ENCODE results near the gene FBXO22.
"Not testable (repeated sequence)": the region's sequence is repeated elsewhere in the genome, so short reads cannot be mapped to it uniquely, and the experiment has no call there.

FBXO22 gene

GRCh38 chr15:75920079-75920478 is 16.4 kb downstream of the FBXO22 start:
- DNase-seq (ENCODE audit: low read depth, low spot score): no peak

DNA sequence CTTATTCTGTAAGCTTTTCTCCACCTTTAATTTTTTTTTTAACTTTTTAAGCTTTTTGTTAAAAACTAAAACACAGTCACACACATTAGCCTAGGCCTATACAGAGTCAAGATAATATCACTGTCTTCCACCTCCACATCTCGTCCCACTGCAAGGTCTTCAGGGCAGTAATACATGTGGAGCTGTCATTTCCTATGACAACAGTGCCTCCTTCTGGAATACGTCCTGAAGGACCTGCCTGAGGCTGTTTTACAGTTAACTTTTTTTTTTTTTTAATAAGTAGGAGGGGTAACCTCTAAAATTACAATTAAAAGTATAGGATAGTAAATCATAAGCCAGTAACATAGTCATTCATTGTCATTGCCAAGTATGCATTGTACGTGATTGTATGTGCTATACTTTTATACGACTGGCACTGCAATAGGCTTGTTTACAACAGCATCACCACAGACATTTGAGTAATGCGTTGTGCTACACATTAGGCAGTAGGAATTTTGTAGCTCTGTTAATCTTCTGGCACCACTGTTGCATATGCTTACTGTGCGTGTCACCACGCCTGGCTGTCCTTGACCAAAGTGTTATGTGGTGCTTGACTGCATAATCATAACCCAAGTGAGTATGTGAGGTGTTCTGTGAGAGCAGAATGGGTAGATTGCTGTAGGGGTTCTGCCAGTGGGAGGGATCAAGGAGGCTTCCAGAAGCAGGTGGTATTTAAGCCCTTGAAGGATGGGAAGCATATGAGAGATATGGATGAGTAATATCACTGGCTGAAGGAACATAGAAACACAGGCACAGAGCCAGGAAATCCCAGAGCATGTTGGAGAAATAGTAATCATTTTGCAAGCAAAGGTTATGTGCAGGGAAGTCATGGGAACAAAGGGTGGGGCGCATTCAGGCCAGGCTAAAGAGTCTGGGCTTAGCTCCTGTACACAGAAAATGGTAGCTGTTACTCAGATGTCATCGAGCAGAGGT is 18.3 kb downstream of the FBXO22 start:
- no peak for DNase-seq (ENCODE audit: low read depth, low spot score)

- DNase-seq (ENCODE audit: low read depth, low spot score): no peak
These were observed 20.1 kb downstream of the FBXO22 start for GRCh38 chr15:75923756-75924155.

GRCh38 chr15:75924576-75924975 is 20.9 kb downstream of the FBXO22 start:
- DNase-seq (ENCODE audit: low read depth, low spot score): no peak

DNA sequence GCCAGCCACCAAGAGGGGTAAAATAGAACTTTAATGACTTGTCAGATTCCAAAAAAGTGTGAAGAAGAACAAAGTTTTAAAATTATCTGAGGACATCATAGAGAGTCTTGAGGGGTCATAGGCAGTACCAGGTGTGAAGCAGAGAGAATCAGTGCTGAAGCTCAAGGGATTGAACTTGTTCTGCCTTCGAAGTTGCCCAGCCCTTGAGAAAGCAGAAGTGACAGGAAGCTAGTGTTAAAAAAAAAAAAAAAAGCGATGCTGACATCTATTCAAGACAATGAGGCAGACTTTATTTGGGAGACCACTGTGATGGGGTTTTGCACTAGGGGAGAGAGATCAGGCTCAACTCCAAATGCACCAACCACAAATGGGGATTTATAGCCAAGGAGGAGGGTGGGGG is 21.8 kb downstream of the FBXO22 start:
- DNase-seq (ENCODE audit: low read depth, low spot score): no peak

- no peak for DNase-seq (ENCODE audit: low read depth, low spot score)
These were observed 23.3 kb downstream of the FBXO22 start for GRCh38 chr15:75926931-75927330.

DNA sequence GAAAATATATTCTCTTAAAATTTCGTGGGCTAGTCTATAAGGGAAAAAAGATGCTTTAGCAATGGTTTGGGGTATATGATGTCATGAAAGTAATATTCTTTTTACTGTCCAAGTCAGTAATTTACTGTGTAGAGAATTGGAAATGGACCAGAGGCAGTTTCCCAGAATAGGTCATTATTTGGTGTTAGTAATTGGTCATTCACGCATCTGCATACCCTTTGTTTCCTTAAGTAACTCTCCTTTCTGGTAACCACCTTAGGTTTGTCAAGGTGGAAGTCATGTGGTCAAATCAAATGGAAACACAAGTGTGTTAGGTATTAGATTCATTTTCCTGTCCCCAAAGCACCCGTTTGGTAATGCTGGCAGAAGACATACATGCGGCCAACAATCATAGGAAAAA is 23.9 kb downstream of the FBXO22 start:
- DNase-seq (ENCODE audit: low read depth, low spot score): no peak

DNA sequence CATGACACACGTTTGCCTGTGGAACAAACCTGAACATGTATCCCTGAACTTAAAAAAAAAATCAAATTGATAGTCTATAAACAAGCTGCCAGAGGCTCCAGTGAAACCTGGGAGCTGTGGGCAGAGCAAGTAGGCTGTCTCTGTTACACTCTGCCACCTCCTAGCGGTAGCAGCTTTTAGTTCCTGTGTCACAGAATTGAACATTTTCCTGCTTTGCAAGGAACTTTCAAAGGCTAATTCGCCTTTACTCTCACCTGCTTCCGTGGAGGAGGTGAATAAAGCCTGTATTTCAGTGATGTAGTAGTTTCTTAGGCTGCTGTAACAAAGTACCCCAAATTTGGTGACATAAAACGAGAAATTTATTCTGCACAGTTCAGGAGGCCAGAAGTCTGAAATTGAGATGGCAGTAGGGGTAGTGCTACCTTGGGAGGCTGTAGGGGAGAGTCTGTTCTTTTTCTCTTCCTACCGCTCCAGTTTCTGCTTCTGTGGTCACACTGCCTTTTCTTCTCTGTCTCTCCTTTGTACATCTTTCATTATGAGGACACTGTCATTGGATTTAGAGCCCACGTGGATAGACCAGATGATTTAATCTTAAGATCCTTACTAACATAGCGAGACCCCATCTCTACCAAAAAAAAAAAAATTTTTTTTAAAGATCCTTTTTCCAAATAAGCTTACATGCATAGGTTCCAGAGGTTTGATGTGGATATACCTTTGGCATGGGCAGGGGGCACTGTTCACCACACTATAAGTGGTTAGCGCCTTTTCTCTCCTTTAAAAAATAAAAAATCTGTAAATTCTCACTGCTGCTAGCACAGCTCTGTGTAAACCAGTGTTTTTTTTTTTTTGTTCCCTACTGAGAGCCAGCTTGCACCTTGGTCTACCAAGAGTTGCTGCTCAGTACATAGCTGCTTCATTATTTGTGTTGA is 25.3 kb downstream of the FBXO22 start:
- no peak for DNase-seq (ENCODE audit: low read depth, low spot score)

DNA sequence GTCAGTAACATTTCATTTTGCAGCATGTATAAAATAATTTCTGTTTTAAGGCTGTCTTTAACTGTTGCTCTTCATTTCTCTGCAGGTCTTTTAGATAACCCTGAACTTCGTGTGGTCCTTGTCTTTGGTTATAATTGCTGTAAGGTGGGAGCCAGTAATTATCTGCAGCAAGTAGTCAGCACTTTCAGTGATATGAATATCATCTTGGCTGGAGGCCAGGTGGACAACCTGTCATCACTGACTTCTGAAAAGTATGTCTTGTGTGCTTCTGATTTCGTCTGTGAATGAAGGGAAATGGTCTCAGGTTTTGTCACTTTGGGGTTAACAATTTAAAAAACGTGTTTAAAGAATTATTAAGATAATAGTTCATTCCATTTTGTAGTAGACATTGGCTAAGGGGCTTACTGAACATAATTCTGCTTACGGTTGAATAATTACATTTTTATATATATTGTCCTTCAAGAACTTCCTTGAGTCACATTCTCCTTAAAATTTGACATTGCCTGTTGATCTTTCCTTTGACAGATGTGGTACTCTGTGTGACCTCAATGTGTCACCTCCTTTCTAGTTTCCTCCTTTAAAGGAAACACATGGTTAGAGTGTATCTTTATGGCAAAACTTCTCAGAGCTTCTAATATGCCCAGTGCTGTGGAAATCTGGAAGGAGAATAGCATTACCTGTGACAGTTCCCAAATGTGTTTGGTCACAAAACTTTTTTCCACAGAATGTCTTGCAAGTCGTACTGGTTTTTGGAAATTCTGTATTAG is 26.3 kb downstream of the FBXO22 start:
- no peak for DNase-seq (ENCODE audit: low read depth, low spot score)

DNA sequence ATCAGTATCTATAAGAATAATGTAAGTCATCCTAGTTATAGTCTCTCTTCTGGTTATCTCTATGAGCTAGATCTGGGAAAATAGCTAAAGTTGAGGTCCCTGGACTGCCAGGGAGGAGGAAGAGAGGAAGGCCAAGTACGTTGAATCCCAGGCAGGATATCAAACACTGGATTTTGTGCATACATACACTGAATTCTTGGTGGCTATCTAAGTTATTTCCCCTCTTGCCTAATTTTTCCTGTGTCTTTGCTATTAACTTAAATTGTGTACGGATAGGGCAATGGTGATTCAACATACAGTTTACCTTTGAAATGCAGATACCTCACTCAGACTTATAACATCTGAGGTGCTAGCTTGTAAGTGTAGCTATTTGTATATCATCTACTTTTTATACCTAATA is 27.2 kb downstream of the FBXO22 start:
- DNase-seq (ENCODE audit: low read depth, low spot score): no peak

- DNase-seq (ENCODE audit: low read depth, low spot score): no peak
These were observed 38.8 kb downstream of the FBXO22 start for GRCh38 chr15:75942464-75942863.

DNA sequence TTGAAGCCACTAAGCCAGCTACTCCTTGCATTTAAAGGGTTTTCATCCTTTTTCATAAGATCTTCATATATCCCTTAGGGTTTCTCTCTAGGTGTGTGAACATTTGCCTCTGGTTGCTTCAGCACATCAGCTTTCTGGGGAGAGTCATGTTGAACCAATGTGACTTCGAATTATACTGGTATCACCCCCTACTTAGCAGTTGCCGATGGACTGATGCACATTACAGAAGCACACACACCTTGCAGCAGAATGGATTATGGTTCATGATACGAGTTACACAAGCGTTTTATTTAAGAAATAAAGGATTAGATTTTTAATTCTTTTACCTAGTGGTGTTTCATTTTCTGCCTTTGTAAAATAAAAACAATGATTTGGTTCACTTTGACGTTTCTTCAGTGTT is 39.6 kb downstream of the FBXO22 start:
- DNase-seq (ENCODE audit: low read depth, low spot score): no peak

GRCh38 chr15:75943713-75944215 is 40.1 kb downstream of the FBXO22 start:
- no peak for DNase-seq (ENCODE audit: low read depth, low spot score)

DNA sequence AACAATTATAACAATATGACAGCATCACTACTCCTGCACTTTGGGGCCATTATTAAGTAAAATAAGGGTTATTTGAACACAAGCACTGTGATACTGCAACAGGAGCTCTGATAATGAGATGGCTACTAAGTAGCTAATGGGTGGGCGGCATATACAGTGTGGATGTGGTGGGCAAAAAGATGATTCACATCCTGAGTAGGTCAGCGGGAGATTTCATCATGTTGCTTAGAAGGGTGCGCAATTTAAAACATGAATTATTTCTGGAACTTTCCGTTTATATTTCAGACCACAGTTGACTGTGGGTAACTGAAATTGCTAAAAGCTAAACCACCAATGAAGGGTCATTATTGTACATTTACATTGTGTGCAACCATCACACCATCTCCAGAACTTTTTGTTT is 42.3 kb downstream of the FBXO22 start:
- DNase-seq (ENCODE audit: low read depth, low spot score): no peak

GRCh38 chr15:75947092-75947491 is 43.4 kb downstream of the FBXO22 start:
- DNase-seq (ENCODE audit: low read depth, low spot score): no peak

- no peak for DNase-seq (ENCODE audit: low read depth, low spot score)
These were observed 45.2 kb downstream of the FBXO22 start for GRCh38 chr15:75948761-75949296.

GRCh38 chr15:75952525-75952924 is 48.8 kb downstream of the FBXO22 start:
- DNase-seq (ENCODE audit: low read depth, low spot score): no peak

- no peak for DNase-seq (ENCODE audit: low read depth, low spot score)
These were observed 52.0 kb downstream of the FBXO22 start for GRCh38 chr15:75955720-75956119.

DNA sequence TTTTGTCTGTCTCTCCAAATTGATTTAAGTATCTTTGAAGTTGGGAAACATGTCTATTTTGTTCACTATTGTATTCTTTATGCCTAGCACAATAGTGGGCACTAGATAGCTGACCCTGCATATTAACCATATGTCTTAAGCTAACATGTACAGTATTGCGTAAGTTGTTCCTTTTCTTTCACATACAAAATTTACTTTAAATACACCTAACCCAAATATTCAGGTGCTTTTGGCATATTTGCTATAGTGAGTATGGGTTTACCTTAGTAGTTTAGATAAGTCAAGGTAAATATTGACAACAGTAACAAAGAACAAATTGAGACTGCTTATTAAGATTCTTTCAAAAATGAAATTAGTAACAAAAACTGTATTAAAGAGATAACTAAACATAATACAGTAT is 57.7 kb downstream of the FBXO22 start:
- DNase-seq (ENCODE audit: low read depth, low spot score): no peak

- DNase-seq (ENCODE audit: low read depth, low spot score): no peak
These were observed 62.4 kb downstream of the FBXO22 start for GRCh38 chr15:75966073-75966472.

DNA sequence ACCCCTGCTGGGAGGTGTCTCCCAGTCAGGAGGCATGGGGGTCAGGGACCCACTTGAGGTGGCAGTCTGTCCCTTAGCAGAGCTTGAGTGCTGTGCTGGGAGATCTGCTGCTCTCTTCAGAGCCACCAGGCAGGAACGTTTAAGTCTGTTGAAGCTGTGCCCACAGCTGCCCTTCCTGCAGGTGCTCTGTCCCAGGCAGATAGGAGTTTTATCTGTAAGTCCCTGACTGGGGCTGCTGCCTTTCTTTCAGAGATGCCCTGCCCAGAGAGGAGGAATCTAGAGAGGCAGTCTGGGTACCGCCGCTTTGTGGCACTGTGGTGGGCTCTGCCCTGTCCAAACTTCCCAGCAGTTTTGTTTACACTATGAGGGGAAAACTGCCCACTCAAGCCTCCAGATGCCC is 73.1 kb downstream of the FBXO22 start:
- not testable (repeated sequence) for DNase-seq (ENCODE audit: low read depth, low spot score)

Measured in brain pericyte (primary cell).